PC-9 (cell line): ENCODE measurements around the gene SGK2.

Experiments
- EZH2 ChIP-seq: fragments of 200-600 bp; sonication (generic); IDR thresholded peaks from 2 replicates; pipeline ENCODE4 v1.8.0; 2017; ENCODE audit warnings: antibody characterized with exemption, low read depth
- TF ChIP-seq, protein P1 (sequence below): fragments of 200-600 bp; sonication (generic); conservative IDR thresholded peaks from 2 replicates; pipeline ENCODE4 v1.6.1; 2017; ENCODE audit warnings: mixed run types, antibody characterized with exemption, mild to moderate bottlenecking, moderate library complexity

- TF ChIP-seq, protein P1, sequence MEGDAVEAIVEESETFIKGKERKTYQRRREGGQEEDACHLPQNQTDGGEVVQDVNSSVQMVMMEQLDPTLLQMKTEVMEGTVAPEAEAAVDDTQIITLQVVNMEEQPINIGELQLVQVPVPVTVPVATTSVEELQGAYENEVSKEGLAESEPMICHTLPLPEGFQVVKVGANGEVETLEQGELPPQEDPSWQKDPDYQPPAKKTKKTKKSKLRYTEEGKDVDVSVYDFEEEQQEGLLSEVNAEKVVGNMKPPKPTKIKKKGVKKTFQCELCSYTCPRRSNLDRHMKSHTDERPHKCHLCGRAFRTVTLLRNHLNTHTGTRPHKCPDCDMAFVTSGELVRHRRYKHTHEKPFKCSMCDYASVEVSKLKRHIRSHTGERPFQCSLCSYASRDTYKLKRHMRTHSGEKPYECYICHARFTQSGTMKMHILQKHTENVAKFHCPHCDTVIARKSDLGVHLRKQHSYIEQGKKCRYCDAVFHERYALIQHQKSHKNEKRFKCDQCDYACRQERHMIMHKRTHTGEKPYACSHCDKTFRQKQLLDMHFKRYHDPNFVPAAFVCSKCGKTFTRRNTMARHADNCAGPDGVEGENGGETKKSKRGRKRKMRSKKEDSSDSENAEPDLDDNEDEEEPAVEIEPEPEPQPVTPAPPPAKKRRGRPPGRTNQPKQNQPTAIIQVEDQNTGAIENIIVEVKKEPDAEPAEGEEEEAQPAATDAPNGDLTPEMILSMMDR: no peak
- no peak for TF ChIP-seq EZH2
Observed at GRCh38 chr20:43533060-43533459, 25.8 kb upstream of the SGK2 start.
